WTC11 (cell line): ENCODE results near the gene IL16. TPM values are rescaled to one million over a fixed set of nuclear protein-coding genes. Genes with fewer than 3 reads are reported as not detected.

ENCODE experiments used
- ATAC-seq: fragments of 200-7000 bp; cut with Tn5 transposase; 2 replicates; pipeline ENCODE4 v1.10.0; 2021; ENCODE audit warnings: mild to moderate bottlenecking, moderate library complexity
- CTCF ChIA-PET: fragments of 300-600 bp; sonication (Branson Sonifier 250); formaldehyde crosslinking; loops from one replicate; lab custom pipeline; 2021; ENCODE audit warnings: antibody characterized with exemption; lab: Charles Lee
- POLR2A ChIA-PET: fragments of 350-600 bp; sonication (Branson Sonifier 250); formaldehyde crosslinking; loops from one replicate; lab custom pipeline; 2021; ENCODE audit warnings: antibody characterized with exemption; lab: Charles Lee
- DNase-seq: peaks from one replicate; pipeline ENCODE4 v3.0.0; 2021; ENCODE audit warnings: low spot score
- H3K27ac Mint-ChIP-seq: 2 replicates; pipeline ENCODE4 v1.8.0; 2021; ENCODE audit warnings: mixed read lengths
- H3K27me3 Mint-ChIP-seq: 2 replicates; pipeline ENCODE4 v1.8.0; 2021; ENCODE audit warnings: low read depth, mild to moderate bottlenecking, moderate library complexity, mixed read lengths
- H3K36me3 Mint-ChIP-seq: 2 replicates; pipeline ENCODE4 v1.8.0; 2021; ENCODE audit warnings: mixed read lengths
- H3K4me1 Mint-ChIP-seq: 2 replicates; pipeline ENCODE4 v1.8.0; 2022; ENCODE audit warnings: mixed read lengths
- H3K4me3 Mint-ChIP-seq: 2 replicates; pipeline ENCODE4 v1.8.0; 2021; ENCODE audit warnings: mild to moderate bottlenecking, moderate library complexity, mixed read lengths
- H3K9me3 Mint-ChIP-seq: 2 replicates; pipeline ENCODE4 v1.8.0; 2021; ENCODE audit warnings: mixed read lengths
- ATF1 ChIP-seq: sonication (generic); formaldehyde crosslinking; IDR thresholded peaks from 2 replicates; pipeline ENCODE4 v1.8.1; 2023; ENCODE audit warnings: mild to moderate bottlenecking, moderate library complexity, missing genetic modification reagents
- ATF2 ChIP-seq: sonication (generic); formaldehyde crosslinking; IDR thresholded peaks from 2 replicates; pipeline ENCODE4 v1.8.1; 2022; ENCODE audit warnings: low read depth, missing genetic modification reagents, borderline replicate concordance
- CREM ChIP-seq: sonication (generic); formaldehyde crosslinking; IDR thresholded peaks from 2 replicates; pipeline ENCODE4 v1.8.1; 2022; ENCODE audit warnings: mild to moderate bottlenecking, missing genetic modification reagents, moderate library complexity
- EMX1 ChIP-seq: fragments of 250-450 bp; sonication (Bioruptor Pico); IDR thresholded peaks from 2 replicates; pipeline ENCODE4 v1.8.0; 2021; ENCODE audit warnings: mild to moderate bottlenecking
- MLX ChIP-seq: sonication (generic); formaldehyde crosslinking; IDR thresholded peaks from 2 replicates; pipeline ENCODE4 v1.8.1; 2023; ENCODE audit warnings: mild to moderate bottlenecking, missing genetic modification reagents, moderate library complexity
- NFYB ChIP-seq: sonication (generic); formaldehyde crosslinking; conservative IDR thresholded peaks from 2 replicates; pipeline ENCODE4 v1.8.0; 2022; ENCODE audit warnings: low read depth, missing genetic modification reagents
- NR1H2 ChIP-seq: sonication (generic); formaldehyde crosslinking; IDR thresholded peaks from 2 replicates; pipeline ENCODE4 v1.9.0; 2021; ENCODE audit warnings: mild to moderate bottlenecking, moderate library complexity, missing genetic modification reagents
- NR2C2 ChIP-seq: sonication (generic); formaldehyde crosslinking; IDR thresholded peaks from 2 replicates; pipeline ENCODE4 v1.8.0; 2022; ENCODE audit warnings: mild to moderate bottlenecking, missing genetic modification reagents
- NR3C1 ChIP-seq: sonication (generic); formaldehyde crosslinking; conservative IDR thresholded peaks from 2 replicates; pipeline ENCODE4 v1.8.1; 2023; ENCODE audit warnings: low read depth, mild to moderate bottlenecking, missing genetic modification reagents
- PRRX2 ChIP-seq: fragments of 250-450 bp; sonication (Bioruptor Pico); IDR thresholded peaks from 2 replicates; pipeline ENCODE4 v1.8.0; 2021; ENCODE audit warnings: mild to moderate bottlenecking
- SOX15 ChIP-seq: fragments of 250-450 bp; sonication (Bioruptor Pico); IDR thresholded peaks from 2 replicates; pipeline ENCODE4 v1.9.0; 2021; ENCODE audit warnings: mild to moderate bottlenecking
- STAT6 ChIP-seq: sonication (generic); formaldehyde crosslinking; conservative IDR thresholded peaks from 2 replicates; pipeline ENCODE4 v1.8.1; 2023; ENCODE audit warnings: mild to moderate bottlenecking, low read depth, missing genetic modification reagents, moderate library complexity
- TCF7 ChIP-seq: sonication (generic); formaldehyde crosslinking; IDR thresholded peaks from 2 replicates; pipeline ENCODE4 v1.8.0; 2022; ENCODE audit warnings: mild to moderate bottlenecking, low read depth, missing genetic modification reagents, moderate library complexity
- ZNF232 ChIP-seq: sonication (generic); formaldehyde crosslinking; IDR thresholded peaks from 2 replicates; pipeline ENCODE4 v1.8.0; 2022; ENCODE audit warnings: mild to moderate bottlenecking, missing genetic modification reagents
- ZNF396 ChIP-seq: fragments of 250-450 bp; sonication (Bioruptor Pico); IDR thresholded peaks from 2 replicates; pipeline ENCODE4 v1.8.0; 2021; ENCODE audit warnings: mild to moderate bottlenecking, moderate library complexity, borderline replicate concordance
- ZSCAN18 ChIP-seq: fragments of 250-450 bp; sonication (Bioruptor Pico); IDR thresholded peaks from 2 replicates; pipeline ENCODE4 v2.1.2; 2022; ENCODE audit warnings: mild to moderate bottlenecking, moderate library complexity
- total RNA-seq: library from RNA; stranded (reverse); gene quantifications from 3 replicates; pipeline ENCODE4 v1.2.3, GENCODE V29; 2021
- TF ChIP-seq, protein P1 (sequence below): sonication (generic); formaldehyde crosslinking; IDR thresholded peaks from 2 replicates; pipeline ENCODE4 v1.8.1; 2022; ENCODE audit warnings: mild to moderate bottlenecking, missing genetic modification reagents, moderate library complexity, borderline replicate concordance
- TF ChIP-seq, protein P2 (sequence below): sonication (generic); formaldehyde crosslinking; IDR thresholded peaks from 2 replicates; pipeline ENCODE4 v1.8.1; 2022; ENCODE audit warnings: mild to moderate bottlenecking, moderate library complexity, missing genetic modification reagents
- TF ChIP-seq, protein P3 (sequence below): sonication (generic); formaldehyde crosslinking; IDR thresholded peaks from 2 replicates; pipeline ENCODE4 v1.8.0; 2023; ENCODE audit warnings: mild to moderate bottlenecking, missing genetic modification reagents
- TF ChIP-seq, protein P4 (sequence below): sonication (generic); formaldehyde crosslinking; IDR thresholded peaks from 2 replicates; pipeline ENCODE4 v1.8.0; 2022; ENCODE audit warnings: missing genetic modification reagents

The IL16 gene
- total RNA-seq, 1 experiment from 2014 or later, result 0.61 TPM

GRCh38 chr15:81360491-81360890, 163.8 kb downstream of the IL16 start:
- no peak overlapping the region for H3K27ac Mint-ChIP-seq
- H3K36me3 Mint-ChIP-seq, result no peaks in the 10 kb centered on the region
- ChIA-PET POLR2A (no interaction called here), CTCF (interaction anchor here (0.7 to 0.9 kb wide), 2 partner anchors 85 to 94 kb away, joined by 3 read pairs; no protein-coding TSS in a partner anchor)
- DNase-seq (no peak), ATAC-seq (no peak)
- TF ChIP-seq ZNF396 (CRISPR knock-in tag) (no peak), TCF7 (no peak), NR3C1 (no peak), SOX15 (no peak), CREM (CRISPR knock-in tag) (no peak)
- H3K9me3 Mint-ChIP-seq, result no peaks in the 10 kb centered on the region
- H3K4me3 Mint-ChIP-seq, result no peak overlapping the region
- peaks cover 13% of the 10 kb centered on the region for H3K4me1 Mint-ChIP-seq
- no peaks in the 10 kb centered on the region for H3K27me3 Mint-ChIP-seq

GRCh38 chr15:81361891-81362290, 165.2 kb downstream of the IL16 start:
- Mint-ChIP-seq H3K4me3 (no peak overlapping the region), H3K27ac (no peak overlapping the region), H3K27me3 (no peaks in the 10 kb centered on the region), H3K36me3 (no peaks in the 10 kb centered on the region), H3K4me1 (peaks cover 7% of the 10 kb centered on the region), H3K9me3 (no peaks in the 10 kb centered on the region)
- ATAC-seq, result no peak
- ChIA-PET CTCF (interaction anchor here (1.2 kb wide), 1 partner anchor 96 kb away, joined by 3 read pairs; no protein-coding TSS in a partner anchor), POLR2A (no interaction called here)
- DNase-seq, result no peak
- TF ChIP-seq NFYB (CRISPR knock-in tag) (no peak), ZNF232 (CRISPR knock-in tag) (no peak), NR2C2 (CRISPR knock-in tag) (no peak), PRRX2 (no peak), MLX (no peak), ATF1 (CRISPR knock-in tag) (no peak), EMX1 (CRISPR knock-in tag) (no peak), STAT6 (CRISPR knock-in tag) (no peak), ZSCAN18 (CRISPR knock-in tag) (no peak), ATF2 (no peak), NR1H2 (CRISPR knock-in tag) (no peak)
- TF ChIP-seq, protein P1, sequence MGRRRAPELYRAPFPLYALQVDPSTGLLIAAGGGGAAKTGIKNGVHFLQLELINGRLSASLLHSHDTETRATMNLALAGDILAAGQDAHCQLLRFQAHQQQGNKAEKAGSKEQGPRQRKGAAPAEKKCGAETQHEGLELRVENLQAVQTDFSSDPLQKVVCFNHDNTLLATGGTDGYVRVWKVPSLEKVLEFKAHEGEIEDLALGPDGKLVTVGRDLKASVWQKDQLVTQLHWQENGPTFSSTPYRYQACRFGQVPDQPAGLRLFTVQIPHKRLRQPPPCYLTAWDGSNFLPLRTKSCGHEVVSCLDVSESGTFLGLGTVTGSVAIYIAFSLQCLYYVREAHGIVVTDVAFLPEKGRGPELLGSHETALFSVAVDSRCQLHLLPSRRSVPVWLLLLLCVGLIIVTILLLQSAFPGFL (CRISPR knock-in tag), result no peak
- TF ChIP-seq, protein P2, sequence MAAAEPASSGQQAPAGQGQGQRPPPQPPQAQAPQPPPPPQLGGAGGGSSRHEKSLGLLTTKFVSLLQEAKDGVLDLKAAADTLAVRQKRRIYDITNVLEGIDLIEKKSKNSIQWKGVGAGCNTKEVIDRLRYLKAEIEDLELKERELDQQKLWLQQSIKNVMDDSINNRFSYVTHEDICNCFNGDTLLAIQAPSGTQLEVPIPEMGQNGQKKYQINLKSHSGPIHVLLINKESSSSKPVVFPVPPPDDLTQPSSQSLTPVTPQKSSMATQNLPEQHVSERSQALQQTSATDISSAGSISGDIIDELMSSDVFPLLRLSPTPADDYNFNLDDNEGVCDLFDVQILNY (CRISPR knock-in tag), result no peak
- TF ChIP-seq, protein P3, sequence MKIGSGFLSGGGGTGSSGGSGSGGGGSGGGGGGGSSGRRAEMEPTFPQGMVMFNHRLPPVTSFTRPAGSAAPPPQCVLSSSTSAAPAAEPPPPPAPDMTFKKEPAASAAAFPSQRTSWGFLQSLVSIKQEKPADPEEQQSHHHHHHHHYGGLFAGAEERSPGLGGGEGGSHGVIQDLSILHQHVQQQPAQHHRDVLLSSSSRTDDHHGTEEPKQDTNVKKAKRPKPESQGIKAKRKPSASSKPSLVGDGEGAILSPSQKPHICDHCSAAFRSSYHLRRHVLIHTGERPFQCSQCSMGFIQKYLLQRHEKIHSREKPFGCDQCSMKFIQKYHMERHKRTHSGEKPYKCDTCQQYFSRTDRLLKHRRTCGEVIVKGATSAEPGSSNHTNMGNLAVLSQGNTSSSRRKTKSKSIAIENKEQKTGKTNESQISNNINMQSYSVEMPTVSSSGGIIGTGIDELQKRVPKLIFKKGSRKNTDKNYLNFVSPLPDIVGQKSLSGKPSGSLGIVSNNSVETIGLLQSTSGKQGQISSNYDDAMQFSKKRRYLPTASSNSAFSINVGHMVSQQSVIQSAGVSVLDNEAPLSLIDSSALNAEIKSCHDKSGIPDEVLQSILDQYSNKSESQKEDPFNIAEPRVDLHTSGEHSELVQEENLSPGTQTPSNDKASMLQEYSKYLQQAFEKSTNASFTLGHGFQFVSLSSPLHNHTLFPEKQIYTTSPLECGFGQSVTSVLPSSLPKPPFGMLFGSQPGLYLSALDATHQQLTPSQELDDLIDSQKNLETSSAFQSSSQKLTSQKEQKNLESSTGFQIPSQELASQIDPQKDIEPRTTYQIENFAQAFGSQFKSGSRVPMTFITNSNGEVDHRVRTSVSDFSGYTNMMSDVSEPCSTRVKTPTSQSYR (CRISPR knock-in tag), result no peak
- TF ChIP-seq, protein P4, sequence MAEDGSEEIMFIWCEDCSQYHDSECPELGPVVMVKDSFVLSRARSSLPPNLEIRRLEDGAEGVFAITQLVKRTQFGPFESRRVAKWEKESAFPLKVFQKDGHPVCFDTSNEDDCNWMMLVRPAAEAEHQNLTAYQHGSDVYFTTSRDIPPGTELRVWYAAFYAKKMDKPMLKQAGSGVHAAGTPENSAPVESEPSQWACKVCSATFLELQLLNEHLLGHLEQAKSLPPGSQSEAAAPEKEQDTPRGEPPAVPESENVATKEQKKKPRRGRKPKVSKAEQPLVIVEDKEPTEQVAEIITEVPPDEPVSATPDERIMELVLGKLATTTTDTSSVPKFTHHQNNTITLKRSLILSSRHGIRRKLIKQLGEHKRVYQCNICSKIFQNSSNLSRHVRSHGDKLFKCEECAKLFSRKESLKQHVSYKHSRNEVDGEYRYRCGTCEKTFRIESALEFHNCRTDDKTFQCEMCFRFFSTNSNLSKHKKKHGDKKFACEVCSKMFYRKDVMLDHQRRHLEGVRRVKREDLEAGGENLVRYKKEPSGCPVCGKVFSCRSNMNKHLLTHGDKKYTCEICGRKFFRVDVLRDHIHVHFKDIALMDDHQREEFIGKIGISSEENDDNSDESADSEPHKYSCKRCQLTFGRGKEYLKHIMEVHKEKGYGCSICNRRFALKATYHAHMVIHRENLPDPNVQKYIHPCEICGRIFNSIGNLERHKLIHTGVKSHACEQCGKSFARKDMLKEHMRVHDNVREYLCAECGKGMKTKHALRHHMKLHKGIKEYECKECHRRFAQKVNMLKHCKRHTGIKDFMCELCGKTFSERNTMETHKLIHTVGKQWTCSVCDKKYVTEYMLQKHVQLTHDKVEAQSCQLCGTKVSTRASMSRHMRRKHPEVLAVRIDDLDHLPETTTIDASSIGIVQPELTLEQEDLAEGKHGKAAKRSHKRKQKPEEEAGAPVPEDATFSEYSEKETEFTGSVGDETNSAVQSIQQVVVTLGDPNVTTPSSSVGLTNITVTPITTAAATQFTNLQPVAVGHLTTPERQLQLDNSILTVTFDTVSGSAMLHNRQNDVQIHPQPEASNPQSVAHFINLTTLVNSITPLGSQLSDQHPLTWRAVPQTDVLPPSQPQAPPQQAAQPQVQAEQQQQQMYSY, result no peak
